Stimulated activated CD4-positive, alpha-beta T cell treated with anti-CD3 and anti-CD28 coated beads, TNF-alpha, amount 100 ng/mL, for 24 hours (primary cell): ENCODE results near the gene TESPA1.
"Not testable (repeated sequence)": the region's sequence is repeated elsewhere in the genome, so short reads cannot be mapped to it uniquely, and the experiment has no call there.

Experiments
- DNase-seq, 3 experiments: peaks; one replicate each; pipeline ENCODE4 v3.0.0-alpha.2; 2020; ENCODE audit warnings: low read depth in 3 of 3

Gene TESPA1

DNA sequence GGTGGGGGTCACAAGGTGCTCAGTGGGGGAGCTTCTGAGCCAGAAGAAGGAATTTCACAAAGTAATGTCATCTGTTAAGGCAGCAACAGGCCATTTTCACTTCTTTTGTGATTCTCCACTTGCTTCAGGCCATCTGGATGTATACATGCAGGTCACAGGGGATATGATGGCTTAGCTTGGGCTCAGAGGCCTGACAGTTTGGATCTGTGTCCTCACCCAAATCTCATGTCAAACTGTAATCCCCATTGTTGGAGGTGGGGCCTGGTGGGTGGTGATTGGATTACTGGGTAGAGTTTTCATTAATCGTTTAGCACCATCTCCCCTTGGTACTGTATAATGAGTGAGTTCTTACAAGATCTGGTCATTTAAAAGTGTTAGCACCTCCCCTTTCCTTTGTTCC is 36.4 kb downstream of the TESPA1 start:
- no peak for DNase-seq

DNA sequence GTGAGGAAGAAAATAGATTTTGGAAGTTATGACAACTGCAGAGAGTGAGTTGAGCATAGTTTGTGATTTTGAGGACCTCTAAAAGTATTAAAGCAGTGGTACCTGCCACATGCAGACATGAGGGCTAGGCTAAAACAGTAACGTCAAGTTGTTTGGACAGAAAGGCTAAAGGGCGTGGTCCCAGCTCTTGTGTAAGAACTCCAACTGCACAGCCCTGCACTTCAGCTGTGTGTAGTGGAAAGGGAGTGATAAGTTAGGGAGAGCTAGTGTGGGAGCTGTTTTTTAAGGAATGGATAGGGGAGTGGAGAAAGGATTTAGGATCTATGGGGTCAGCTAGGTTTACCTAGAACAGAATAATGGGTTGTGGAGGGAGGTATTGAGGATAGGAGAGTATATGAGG is 39.5 kb downstream of the TESPA1 start:
- DNase-seq: no peak

DNA sequence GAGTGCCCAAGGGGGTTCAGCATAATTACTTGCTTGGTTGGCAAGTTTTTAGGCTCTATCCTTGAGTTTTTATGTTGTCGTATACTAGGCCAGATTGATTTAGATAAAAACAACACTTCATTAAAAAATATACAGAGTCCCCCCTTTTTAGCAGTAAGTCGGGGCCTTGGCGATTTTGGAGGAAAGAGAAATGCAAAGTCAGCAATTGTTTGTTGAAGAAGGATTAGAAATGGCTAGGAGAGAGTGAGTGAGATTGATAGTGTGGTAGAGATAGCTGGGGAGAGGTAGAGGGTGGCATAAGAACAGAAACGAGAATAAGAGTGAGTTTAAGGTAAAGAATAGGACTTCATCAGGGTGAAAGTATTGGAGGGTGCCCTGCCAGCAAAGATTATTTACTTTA is 41.3 kb downstream of the TESPA1 start:
- DNase-seq: not testable (repeated sequence)

DNA sequence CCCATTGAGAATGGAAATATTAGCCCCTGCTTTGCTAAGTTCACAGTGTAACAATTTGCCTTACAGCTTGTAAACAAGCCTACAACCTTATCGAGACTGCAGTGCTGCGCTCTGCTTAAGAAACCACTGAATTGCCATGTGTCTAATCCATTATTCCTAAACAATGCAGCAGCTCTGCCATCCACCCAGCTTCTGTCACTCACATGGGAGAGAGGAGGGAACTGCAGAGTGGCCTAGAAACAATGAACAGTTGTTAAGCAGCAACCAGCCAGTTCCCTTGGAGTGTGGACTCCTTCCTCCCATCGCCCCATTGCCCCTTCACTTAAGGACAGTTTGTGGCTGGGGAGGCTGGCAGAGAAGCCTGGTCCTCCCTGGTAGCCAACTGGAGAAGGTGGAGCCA is 42.9 kb downstream of the TESPA1 start:
- no peak for DNase-seq

DNA sequence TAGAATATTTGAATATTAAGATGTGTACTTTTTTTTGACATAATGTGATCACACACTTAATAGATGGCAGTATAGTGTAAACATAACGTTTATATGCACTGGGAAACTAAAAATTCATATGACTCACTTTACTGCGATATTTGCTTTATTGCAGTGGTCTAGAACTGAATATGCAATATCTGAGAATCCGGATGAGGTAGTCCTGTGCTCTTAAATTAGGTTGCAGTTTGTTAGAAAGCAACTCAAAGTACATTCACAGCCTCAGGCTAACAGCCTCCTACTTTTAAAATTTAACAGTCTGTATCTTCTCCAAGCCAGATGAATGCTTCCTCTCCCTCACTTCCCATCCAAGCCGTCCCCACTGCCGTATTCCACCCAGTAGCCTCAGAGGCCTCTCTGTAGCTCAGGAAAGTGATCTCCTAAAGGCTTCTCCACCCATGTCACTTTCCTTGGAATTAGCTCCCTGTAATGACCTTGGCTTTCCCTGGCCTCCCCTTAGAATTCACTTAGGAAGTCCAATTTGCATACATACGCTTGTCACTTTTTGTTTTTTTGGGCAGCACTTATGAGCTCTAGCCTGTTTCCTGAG is 43.7 kb downstream of the TESPA1 start:
- no peak for DNase-seq

DNA sequence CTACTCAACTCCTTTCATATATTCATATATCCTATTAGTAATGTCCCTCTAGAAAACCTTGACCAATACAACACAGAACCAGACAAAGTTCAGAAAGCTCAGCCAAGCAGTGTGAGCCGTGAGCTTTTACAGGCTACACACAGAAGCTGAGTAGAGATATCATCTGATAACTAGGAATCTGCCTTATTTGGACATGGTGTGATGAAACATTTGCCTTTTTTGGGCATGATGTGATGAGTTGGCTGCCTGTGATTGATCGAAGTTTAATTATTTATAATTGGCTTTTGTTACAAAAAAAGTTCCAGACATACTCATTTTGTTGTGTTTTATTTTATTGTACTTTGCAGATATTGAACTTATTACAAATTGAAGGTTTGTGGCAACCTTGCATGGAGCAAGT is 46.6 kb downstream of the TESPA1 start:
- no peak for DNase-seq

DNA sequence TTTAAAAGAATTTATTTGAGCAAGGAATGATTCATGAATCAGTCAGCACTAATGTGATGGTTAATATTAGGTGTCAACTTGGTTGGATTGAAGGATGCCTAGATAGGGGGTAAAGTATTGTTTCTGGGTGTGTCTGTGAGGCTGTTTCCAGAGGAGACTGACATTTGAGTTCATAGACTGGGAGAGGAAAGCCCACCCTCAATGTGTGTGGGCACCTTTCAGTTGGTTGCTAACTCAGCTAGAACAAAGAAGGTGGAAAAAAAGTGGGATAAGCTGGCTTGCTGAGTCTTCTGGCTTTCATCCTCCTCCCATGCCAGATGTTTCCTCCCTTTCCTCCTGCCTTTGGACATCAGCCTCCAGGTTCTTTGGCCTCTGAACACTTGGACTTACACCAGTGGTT is 47.2 kb downstream of the TESPA1 start:
- DNase-seq: no peak

DNA sequence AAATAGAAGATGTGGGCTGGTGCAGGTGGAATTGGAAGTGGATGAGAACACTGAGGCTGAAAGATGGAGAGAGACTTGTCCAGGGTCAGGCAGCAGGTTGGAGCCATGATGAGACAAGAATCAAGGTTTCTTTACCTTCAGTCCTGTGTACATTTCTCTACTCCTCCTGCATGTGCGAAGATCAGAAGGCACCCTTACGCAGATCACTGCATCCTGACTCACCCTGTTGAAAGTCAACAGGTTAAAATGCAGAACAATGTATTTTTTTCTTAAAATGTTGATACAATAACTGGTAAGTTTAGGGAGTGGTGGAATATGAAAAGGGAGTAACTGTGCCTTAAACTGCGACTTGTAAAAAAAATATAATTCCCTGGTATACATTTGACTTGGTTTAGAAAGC is 47.8 kb downstream of the TESPA1 start:
- DNase-seq: no peak

DNA sequence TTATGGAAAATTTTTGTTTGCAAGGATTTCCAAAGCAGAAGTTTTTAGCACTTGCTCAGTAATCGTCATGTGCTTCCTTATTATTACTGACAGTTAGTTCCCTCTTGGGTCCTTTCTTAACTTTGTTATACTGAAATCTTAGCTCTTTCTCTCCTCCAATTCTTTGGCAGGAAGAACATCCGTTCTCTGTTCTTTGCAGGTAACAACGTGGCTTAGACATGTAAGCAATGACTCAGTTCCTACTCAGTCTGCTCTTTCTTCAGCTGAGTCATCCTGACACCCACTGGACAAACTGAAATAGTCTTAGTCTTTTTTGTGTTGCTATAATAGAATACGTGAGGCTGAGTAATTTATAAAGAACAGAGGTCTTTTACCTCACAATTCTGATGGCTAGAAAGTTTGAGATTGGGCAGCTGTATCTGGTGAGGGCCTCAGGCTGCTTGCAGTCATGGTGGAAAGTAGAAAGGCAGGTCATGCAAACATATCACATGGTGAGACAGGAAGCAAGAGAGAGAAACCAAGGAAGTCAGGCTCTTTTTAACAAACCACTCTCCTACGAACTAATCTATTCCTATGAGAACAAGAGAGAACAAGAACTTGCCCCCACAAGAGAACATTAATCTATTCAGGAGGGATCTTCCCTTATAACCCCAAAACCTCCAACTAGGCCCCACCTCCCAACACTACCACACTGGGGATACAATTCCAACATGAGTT is 49.2 kb downstream of the TESPA1 start:
- DNase-seq: peak; percentile 22 to 57 (median 30)

DNA sequence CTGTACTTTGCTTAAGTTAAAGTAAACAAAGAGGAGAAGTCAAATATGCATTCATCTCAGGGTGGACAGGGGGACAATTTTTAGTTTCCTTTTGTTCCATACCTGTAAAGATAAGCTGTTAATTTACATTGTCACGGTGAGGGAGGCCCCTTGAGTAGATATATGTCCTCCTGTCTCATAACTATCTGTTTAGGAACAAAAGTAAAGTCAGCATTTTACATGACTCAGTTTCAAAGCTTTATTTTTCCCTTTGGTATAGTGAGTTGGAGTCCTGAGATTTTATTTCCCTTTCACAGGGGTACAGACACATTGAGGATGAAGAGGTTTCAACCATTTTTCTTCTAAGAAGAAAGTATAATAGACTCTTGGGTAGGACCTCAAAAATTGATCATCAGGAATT is 50.1 kb downstream of the TESPA1 start:
- no peak for DNase-seq

DNA sequence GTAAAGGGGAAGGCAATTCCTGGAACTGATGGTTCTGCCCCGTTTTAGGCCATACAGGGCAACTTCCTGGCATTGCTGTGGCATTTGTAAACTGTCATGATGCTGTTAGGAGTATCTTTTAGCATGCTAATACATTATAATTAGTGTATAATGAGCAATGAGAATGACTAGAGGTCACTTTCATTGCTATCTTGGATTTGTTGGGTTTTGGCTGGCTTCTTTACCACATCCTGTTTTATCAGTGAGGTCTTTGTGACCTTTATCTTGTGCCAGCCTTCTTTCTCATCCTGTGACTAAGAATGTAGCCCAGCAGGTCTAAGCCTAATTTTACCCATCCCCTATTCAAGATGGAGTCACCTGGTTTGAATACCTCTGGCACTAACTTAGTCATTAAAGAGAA is 51.2 kb downstream of the TESPA1 start:
- DNase-seq: no peak

DNA sequence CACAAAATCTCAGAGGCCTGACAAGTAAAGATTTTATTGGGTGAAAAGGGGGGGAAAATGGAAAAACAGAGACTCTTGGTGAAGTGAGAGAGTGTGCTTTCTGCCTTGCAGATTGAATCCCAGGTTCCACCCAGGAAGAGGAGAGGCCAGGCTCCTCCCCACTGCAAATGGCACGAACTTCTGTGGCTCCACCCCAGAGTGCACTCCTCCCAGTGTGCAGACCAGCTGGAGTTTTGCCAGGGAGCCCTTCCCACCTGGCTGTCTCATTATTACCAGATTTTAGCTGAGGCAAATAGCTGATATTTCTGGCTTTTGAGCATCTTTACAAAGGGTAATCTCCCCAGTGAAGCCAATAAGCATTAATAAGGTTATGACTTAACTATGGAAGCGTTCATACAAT is 51.9 kb downstream of the TESPA1 start:
- DNase-seq: no peak

DNA sequence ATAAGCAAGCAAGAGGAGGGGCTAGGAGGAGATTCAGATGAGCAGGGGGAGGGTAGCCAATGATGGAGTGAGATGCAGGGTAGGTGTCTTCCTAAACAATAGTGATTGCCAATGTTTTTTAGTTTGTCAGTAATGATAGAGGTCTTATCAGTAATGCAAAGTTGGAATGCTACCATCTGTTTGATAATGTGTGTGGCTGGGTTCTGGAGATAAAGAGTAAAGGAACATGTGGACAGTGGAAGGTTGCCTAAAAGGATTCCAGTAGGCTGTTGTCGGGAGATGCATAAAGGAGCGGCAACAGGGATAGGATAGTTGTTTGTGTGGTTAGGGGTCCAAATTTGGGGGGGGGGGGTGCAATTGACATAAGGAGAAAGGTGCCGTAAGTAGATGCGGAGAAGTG is 52.5 kb downstream of the TESPA1 start:
- no peak for DNase-seq

DNA sequence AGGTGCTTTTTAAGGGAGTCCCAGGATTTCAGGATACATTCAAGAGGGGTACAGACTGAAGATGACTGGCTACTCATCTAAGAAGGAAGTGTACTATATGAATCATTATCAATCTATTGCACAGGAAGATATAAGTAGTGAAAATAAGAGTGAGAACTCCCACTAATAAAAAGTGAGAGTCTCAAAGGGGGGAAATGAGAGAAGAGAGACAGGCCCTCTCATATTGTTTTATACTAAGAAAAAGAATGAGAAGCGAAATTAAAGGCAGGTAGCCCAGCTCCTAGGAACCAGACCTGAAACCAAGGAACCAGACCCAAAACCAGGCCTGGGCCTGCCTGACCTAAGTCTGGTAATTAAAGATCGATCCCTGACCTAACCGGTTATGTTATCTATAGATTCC is 54.6 kb downstream of the TESPA1 start:
- DNase-seq: no peak

DNA sequence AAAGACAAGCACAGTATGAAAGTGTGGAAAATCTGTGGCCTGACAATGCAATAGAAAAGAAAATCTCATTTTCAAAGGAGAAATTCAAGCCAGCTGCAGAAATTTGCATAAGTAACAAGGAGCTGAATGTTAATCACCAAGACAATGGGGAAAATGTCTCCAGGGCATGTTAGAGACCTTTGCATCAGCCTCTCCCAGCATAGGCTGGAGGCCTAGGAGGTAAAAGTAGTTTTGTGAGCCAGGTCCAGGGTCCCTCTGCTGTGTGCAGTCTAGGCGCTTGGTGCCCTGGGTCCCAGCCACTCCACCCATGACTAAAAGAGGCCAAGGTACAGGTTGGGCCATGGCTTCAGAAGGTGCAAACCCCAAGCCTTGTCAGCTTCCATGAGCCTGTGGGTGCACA is 58.3 kb downstream of the TESPA1 start:
- no peak for DNase-seq

DNA sequence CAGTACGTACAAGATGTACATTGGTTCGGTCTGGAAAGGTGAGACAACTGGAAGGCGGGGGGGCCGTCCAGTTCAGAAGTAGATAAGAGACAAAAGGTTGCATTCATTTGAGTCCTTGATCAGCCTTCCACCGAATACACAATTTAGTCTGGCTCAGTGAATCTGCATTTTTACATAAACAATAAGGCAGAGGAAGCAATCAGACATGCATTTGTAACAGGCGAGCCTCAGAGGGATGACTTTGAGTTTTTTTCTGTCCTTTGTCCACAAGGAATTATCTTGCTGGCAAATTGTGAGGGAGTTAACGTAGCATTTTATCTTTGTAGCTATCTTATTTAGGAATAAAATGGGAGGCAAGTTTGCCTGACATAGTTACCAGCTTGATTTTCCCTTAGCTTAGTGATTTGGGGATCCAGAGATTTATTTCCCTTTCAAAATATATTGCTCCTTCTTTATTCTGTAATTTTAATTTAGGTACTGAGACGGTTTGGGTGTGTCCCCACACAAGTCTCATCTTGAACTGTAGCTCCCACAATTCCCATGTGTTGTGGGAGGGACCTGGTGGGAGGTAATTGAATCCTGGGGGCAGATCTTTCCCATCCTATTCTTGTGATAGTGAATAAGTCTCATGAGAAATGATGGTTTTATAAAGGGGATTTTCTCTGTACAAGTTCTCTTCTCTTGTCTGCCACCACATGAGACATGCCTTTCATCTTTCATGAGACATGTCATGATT is 59.4 kb downstream of the TESPA1 start:
- DNase-seq: no peak

DNA sequence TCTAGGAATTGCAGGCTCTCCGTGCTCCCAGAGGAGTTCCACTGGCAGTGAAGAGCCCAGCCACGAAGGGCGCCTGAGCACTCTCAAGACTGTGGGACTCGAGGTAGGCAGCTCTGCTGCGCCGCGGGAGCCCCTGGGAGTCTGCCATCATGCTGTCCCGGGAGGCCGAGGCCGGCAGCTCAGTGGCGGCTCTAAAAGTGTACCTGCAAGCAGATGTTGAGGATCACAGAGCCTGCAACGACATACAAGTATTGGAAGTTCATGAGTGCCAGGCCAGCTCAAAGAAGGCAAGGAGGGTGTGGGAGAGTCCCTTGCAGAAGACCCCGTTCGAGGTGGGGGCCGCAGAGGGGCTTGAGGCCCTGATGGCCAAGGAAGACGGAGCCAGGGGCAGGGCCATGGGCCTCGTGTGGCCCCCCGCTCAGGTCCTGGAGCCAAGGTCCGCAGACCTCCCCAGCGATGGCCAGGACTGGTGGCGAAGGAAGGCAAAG is 67.5 kb downstream of the TESPA1 start:
- DNase-seq: no peak
